KBM-7 (cell line): Measurements from ENCODE around the gene CPA5.
A peak's percentile ranks its signal among the peaks of the same experiment; 100 is the strongest.

Experiments used
- DNase-seq: peaks from one replicate; pipeline ENCODE4 v3.0.0-alpha.2; 2015
- in situ Hi-C: fragments of 300-500 bp; cut with MboI; formaldehyde crosslinking; loops from 2 replicates; pipeline ENCODE4 v1.14.3; 2020; ENCODE audit warnings: low sequenced_read_pairs, low pct_unique_long_range_greater_than_20kb, mixed read lengths

The CPA5 gene

GRCh38 chr7:130356121-130356875 is 11.7 kb downstream of the CPA5 start:
- in situ Hi-C loops: no loop called here
- peak; percentile 48 for DNase-seq

DNA sequence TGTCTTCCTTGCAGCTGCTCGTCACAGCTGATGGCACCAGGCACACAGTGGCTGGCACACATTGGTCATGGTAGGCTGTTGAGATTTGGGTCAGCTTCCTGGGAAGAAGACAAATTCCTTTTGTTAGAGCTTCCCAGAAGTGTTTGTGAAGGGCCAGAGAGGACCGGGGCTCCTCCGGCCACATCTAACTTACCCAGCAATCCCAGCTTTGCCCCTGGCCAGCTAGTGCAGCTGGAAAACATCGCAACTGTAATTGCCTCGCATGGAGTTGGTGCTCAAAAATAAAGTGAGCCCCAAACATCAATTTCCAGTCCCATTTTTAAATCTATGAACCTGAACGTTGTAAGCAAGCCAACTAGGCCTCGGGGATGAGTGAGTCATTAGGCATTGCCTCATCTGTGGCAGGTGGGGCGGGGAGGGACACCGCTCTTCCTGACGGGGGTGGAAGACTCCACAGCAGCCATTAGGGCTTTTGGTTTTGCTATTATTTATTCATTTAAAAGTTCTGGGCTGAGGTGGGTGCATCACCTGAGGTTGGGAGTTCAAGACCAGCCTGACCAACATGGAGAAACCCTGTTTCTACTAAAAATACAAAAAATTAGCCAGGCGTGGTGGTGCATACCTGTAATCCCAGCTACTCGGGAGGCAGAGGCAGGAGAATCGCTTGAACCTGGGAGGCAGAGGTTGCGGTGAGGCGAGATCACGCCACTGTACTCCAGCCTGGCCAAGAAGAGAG is 12.4 kb downstream of the CPA5 start:
- in situ Hi-C loops: no loop called here
- peak; percentile 22 for DNase-seq

GRCh38 chr7:130358471-130358870 is 13.9 kb downstream of the CPA5 start:
- DNase-seq: no peak

DNA sequence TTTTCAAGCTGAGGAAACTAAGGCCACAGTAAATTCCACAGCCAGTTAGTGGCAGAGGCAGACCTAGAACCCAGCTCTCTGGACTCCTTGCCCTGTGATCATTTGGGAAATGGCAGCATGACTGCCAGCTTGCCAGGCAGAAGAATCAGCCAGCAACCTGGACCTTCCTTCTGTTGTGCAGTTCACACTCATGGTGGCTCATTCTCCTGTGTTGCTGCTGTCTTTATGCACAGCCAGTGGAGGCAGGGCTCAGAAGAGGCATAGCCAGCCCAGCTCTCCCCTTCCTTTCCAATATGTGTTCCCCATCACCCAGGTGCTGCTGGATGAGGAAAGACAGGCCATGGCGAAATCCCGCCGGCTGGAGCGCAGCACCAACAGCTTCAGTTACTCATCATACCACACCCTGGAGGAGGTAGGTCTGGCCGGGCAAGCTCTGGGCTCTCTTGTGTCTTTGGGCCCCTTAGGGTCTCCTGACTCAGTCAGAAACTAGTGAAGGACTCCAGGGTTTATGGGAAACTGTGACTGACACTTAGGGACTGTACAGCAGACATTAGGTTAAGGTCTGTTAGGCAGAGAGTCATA is 14.8 kb downstream of the CPA5 start:
- no peak for DNase-seq
- in situ Hi-C loops: no loop called here

More at GRCh38 chr7:130358471-130358870, 13.9 kb downstream of the CPA5 start:
- in situ Hi-C loops: no loop called here

- in situ Hi-C loops: no loop called here
- no peak for DNase-seq
These were observed 15.9 kb downstream of the CPA5 start for GRCh38 chr7:130360518-130360917.

GRCh38 chr7:130361681-130362080 is 17.1 kb downstream of the CPA5 start:
- in situ Hi-C loops: no loop called here
- DNase-seq: no peak

- no peak for DNase-seq
- in situ Hi-C loops: no loop called here
These were observed 17.7 kb downstream of the CPA5 start for GRCh38 chr7:130362251-130362816.

GRCh38 chr7:130363026-130363847 is 18.6 kb downstream of the CPA5 start:
- no peak for DNase-seq
- in situ Hi-C loops: no loop called here

GRCh38 chr7:130364451-130364850 is 19.8 kb downstream of the CPA5 start:
- in situ Hi-C loops: no loop called here

DNA sequence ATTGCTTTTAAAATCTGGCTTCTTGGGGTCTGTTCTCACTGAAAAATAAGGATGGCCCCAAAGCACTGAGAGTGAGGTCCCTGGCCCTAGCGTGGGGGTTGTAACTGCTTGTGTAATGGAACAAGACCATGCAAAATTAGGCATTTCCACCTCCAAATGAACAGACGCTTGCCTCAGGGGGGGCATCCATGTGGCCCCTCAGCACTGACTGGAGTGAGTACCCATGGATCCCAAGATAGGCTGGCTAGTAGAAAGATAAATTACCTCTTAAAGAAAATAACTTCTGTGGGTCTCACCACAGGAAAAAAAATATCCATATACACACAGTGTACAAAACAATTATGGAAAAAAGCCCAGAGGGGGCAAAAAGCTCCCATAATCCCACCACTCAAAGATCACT is 20.5 kb downstream of the CPA5 start:
- in situ Hi-C loops: no loop called here
- no peak for DNase-seq

More at GRCh38 chr7:130364451-130364850, 19.8 kb downstream of the CPA5 start:
- DNase-seq: no peak

DNA sequence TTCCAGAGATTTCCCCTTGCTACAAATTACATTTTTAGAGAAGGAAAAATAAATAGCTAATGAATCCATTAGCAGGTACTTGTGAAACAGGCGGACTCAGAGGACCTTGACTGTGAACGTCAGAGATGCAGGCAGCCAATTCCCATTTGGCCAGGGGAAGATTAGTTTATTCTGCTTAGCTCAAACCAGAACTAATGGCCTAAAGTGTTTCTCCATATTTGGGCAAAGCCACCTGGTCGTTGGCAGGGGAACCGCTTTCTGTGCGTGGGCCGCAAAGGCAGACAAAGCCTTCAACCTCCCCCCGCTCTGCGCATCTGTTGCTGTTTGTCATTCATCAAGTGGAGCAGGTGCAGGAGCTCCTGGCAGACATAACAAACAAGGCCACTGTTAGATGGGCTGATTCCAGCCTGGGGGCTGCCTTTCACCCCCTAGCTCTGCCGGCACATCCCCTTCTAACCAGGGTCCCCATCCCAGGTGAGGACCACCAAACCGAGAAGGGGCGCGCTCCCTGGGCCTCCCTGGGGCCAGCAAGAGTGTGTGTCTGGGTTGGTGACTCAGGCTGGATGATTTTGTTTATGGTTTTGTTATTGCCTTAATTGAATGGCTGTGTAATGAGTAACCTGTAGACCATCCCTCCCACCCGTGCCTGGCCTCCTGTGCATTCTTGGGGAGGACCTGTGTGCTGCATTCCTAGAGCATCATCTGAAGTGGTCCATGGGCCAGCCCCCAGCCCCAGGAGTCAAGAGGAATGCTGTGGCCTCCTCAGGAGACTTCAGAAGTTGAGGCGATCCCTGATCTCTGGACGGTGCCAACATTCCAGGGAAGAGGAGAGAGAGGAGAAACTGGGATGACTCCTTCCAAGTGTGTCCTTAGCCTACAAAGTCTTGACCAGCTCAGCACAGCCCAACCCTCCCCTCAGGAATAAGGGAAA is 21.2 kb downstream of the CPA5 start:
- in situ Hi-C loops: no loop called here
- no peak for DNase-seq

DNA sequence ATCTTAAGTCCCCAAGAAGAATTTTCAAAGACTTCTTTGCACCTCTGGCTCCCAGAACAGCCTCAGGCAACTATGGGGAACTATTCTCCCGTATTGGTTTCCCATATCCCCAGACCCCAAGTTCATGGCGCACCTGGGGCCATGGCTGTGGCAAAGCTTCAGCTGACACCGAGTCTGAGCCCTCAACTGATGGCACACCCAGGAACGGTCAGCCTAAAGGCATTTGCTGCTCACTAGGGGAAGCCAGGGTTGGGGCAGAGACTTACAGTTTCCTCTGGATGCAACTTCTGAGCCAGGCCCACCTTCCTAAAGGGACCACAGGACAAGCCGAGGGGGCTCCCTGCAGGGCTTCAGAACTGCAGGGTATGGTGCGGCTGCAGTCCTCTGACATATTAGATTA is 21.9 kb downstream of the CPA5 start:
- in situ Hi-C loops: no loop called here
- no peak for DNase-seq

DNA sequence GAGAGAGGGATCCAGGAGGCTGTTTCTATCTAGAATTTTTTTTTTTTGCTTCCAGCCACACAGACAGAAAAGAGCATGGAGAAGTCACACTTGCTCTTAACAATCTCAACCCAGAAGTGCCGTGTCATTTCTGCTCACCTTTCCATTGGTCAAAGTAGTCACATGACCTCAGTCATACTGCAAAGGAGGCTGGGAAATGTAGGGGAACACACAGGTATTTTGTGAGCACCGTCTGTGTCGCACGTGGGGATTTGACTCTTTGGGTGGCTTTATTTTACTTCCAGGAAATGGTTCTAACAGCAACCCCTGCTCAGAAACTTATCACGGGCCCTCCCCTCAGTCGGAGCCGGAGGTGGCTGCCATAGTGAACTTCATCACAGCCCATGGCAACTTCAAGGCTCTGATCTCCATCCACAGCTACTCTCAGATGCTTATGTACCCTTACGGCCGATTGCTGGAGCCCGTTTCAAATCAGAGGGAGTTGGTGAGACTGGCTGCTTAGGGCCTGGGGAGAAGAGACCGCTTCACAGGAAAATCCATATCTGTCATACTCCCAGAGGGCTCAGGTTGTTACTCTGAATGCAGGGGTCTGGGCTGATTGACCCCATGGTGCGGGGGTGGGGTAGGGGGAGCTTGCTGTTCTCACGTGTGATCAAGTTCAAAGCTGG is 22.6 kb downstream of the CPA5 start:
- DNase-seq: no peak
- in situ Hi-C loops: no loop called here

DNA sequence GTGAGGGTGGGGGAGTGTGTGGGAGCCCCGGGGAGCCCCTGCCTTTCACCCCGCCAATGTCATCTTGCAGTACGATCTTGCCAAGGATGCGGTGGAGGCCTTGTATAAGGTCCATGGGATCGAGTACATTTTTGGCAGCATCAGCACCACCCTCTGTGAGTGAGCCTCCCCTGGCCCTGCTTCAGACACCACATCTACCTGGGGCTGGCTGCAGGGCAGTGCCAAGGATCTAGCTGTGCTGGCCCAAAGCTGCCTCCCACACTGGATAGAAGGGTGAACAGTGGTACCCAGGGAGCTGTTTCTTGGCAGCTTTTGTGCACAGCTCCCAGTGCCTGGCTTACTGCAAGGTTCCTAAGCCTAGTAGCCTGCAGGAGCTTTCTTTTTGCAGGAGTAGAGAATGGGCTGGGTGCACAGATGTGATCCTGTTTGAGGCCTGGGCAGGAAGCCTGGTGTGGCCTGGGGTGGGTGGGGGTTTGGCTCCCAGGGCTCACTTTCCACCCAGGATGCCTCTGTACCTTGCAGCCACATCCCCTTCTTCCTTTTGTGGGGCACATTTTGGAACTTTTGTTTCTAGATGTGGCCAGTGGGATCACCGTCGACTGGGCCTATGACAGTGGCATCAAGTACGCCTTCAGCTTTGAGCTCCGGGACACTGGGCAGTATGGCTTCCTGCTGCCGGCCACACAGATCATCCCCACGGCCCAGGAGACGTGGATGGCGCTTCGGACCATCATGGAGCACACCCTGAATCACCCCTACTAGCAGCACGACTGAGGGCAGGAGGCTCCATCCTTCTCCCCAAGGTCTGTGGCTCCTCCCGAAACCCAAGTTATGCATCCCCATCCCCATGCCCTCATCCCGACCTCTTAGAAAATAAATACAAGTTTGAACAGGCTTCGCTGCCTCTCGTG is 23.5 kb downstream of the CPA5 start:
- DNase-seq: no peak
- in situ Hi-C loops: no loop called here

DNA sequence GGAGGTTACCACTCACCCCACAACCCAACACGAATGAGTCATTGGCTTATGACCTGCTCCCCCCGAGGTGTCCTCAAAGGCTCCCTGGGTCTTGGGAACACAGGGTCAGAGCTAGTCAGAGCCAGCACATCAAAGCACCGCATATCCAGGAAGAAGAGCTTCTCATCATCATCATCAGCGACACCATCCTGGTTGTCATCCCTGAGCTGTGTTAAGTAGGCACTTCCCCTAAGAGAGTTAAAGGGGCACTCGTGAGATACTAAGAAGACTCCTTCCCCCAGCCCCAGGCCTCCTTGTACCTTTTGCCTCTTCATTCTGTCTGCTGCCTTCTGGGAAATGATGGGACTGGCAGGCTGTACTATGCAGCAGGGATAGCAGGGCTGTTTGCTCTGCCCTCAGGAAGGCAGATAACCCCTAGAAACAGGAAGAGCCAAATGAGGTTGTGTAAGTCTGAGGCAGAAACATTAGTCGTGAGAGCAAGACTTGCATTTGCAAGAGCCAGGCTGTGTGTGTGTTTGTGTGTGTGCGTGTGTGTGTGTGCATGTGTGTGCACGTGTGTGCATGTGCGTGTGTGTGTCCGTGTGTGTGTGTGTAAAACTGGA is 24.6 kb downstream of the CPA5 start:
- peak; percentile 68 for DNase-seq
- in situ Hi-C loops: no loop called here

- in situ Hi-C loops: no loop called here
- no peak for DNase-seq
These were observed 25.4 kb downstream of the CPA5 start for GRCh38 chr7:130369831-130370550.
